Esophagus muscularis mucosa (tissue), 4 donors: ENCODE results near the gene ADAM10.

ENCODE experiments used
- EP300 ChIP-seq: sonication (generic); formaldehyde crosslinking; IDR thresholded peaks from one replicate; pipeline ENCODE4 v1.6.1; 2017; ENCODE audit warnings: antibody characterized with exemption
- POLR2A ChIP-seq: fragments of 450-650 bp; IDR thresholded peaks from one replicate; pipeline ENCODE4 v1.6.1; 2017; ENCODE audit warnings: antibody characterized with exemption, moderate library complexity, mild to moderate bottlenecking, low read depth
- POLR2AphosphoS5 ChIP-seq, 2 donors: sonication (generic); formaldehyde crosslinking; IDR thresholded peaks; one replicate each; pipeline ENCODE4 v1.6.1; 2017; ENCODE audit warnings: antibody characterized with exemption in 2 of 2
- TF ChIP-seq, protein P1 (sequence below), 3 experiments: fragments of 200-600 bp in 2 of 3; fragments of 450-650 bp in 1 of 3; sonication (generic) in 2 of 3; IDR thresholded peaks; one replicate each; pipeline ENCODE4 v1.5.1; 2017 to 2019; ENCODE audit warnings: antibody characterized with exemption in 3 of 3, mild to moderate bottlenecking in 2 of 3, moderate library complexity in 1 of 3

DNA sequence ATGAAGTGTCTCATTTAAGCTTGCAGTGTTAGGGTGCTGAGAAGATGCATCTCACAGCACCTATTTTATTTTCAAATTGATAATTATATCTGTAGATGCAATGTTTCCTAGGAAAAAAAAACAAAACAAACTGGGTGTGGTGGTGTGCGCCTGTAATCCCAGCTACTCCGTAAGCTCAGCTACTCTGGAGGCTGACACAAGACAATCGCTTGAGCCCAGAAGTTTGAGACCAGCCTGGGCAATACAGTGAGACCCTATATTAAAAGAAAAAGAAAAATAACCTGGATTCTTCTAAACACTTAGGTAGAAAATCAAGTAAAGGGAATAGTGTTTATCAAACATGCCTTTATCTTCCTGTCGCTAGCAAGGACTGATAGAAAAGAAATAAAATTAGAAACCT, 23.5 kb upstream of the ADAM10 start:
- TF ChIP-seq, protein P1, sequence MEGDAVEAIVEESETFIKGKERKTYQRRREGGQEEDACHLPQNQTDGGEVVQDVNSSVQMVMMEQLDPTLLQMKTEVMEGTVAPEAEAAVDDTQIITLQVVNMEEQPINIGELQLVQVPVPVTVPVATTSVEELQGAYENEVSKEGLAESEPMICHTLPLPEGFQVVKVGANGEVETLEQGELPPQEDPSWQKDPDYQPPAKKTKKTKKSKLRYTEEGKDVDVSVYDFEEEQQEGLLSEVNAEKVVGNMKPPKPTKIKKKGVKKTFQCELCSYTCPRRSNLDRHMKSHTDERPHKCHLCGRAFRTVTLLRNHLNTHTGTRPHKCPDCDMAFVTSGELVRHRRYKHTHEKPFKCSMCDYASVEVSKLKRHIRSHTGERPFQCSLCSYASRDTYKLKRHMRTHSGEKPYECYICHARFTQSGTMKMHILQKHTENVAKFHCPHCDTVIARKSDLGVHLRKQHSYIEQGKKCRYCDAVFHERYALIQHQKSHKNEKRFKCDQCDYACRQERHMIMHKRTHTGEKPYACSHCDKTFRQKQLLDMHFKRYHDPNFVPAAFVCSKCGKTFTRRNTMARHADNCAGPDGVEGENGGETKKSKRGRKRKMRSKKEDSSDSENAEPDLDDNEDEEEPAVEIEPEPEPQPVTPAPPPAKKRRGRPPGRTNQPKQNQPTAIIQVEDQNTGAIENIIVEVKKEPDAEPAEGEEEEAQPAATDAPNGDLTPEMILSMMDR (IDR thresholded peaks at IDR 0.05) = no peak
- TF ChIP-seq POLR2AphosphoS5 (IDR thresholded peaks at IDR 0.05) = no peak
- no peak for TF ChIP-seq EP300
- TF ChIP-seq POLR2A = no peak
